Activated CD4-positive, alpha-beta T cell treated with anti-CD3 and anti-CD28 coated beads, Interleukin-2, amount 50 U/mL, for 48 hours (primary cell): ENCODE results near the gene ZSCAN10.
"Not testable (repeated sequence)": the region's sequence is repeated elsewhere in the genome, so short reads cannot be mapped to it uniquely, and the experiment has no call there.

Experiments used
- DNase-seq, 2 experiments: peaks; one replicate each; pipeline ENCODE4 v3.0.0-alpha.2; 2020

Gene ZSCAN10

GRCh38 chr16:3083408-3083807 lies 15.7 kb downstream of the ZSCAN10 start:
- DNase-seq: not testable (repeated sequence)

DNA sequence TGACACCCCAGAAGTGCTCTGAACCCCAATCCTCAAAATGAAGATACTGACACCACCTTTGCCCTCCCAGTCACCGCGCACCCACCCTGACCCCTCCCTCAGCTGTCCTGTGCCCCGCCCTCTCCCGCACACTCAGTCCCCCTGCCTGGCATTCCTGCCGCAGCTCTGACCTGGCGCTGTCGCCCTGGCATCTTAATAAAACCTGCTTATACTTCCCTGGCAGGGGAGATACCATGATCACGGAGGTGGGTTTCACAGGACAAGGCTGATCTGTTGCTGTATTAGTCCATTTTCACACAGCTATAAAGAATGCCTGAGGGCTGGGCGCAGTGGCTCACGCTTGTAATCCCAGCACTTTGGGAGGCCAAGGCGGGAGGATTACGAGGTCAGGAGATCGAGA lies 17.1 kb downstream of the ZSCAN10 start:
- not testable (repeated sequence) for DNase-seq

- DNase-seq: no peak
Observed at GRCh38 chr16:3080024-3080423, 19.1 kb downstream of the ZSCAN10 start.

DNA sequence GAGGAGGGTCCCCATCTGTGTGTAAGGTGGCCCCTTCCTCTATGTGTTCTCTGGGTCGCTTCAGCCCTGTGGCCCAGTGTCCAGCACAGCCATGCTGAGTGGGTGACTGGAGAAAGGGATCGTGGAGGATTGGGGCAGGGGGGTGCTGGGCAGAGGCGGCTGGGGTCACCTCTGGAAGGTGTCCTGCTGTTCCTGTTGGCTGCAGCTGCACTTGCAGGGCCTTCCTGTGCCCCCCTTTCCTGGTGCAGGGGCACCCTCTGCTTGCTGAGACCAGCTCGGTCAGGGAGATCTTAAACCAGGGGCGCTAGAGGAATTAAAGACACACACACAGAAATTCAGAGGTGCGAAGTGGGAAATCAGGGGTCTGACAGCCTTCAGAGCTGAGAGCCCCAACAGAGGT lies 22.5 kb downstream of the ZSCAN10 start:
- no peak for DNase-seq

- not testable (repeated sequence) for DNase-seq
Observed at GRCh38 chr16:3075946-3076345, 23.1 kb downstream of the ZSCAN10 start.

DNA sequence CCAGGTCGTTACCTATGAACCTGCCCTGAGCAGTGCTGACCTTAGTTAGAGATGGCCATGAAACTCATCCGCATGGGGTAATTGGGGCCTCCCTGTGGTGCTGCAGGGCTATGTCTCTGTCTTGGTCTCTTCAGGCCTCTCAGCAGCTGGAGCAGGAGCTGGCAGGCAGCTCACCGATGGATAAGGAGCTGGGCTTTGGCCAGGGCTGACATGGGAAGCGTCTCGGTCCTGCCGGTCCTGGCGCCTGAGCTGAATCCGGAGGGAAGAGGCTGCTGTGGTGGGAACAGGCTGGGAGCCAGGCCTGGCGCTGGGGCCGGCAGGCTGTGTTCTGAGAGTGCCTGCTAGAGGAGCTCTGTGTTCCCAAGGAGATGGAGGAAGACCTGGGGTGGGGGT lies 23.6 kb downstream of the ZSCAN10 start:
- peak in 1 of 2 experiments; percentile 33 for DNase-seq

- DNase-seq: peak; percentile 82 to 84
Observed at GRCh38 chr16:3074860-3075522, 24.1 kb downstream of the ZSCAN10 start.

- DNase-seq: no peak
Observed at GRCh38 chr16:3073448-3073847, 25.6 kb downstream of the ZSCAN10 start.

DNA sequence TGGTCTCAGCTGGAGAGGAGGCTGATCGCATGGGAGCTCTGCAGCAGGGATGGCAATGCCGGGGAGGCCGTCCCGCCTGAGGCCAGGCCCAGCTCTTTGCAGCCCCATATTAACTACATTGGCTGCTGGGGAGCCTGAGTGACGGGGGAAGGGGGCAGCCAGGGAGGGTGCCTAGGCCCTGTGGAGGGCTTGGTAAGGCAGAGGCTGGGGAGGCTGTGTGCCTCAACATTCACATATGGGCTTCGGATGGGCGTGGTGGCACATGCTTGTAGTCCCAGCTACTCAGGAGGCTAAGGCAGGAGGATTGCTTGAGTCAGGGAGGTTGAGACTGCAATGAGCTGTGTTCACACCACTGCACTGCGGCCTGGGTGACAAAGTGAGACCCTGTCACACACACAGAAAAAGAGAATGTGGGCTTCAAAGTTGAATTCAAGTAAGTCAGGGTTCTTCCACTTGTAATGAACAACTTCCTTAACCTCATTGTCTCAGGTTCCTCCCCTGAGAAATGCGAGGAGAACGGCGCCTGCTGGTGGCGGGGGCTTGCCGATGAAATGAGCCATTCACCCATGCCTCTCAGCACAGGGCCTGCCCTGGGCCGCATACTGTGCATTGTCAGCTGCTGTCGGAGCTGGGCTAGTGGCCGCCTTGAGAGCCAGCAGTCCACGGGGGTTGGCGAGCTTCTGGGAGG lies 26.4 kb downstream of the ZSCAN10 start:
- not testable (repeated sequence) for DNase-seq

GRCh38 chr16:3072148-3072547 lies 26.9 kb downstream of the ZSCAN10 start:
- DNase-seq: peak; percentile 54 to 62

- DNase-seq: peak in 1 of 2 experiments; percentile 51
Observed at GRCh38 chr16:3071655-3072054, 27.4 kb downstream of the ZSCAN10 start.

- peak; percentile 55 to 64 for DNase-seq
Observed at GRCh38 chr16:3070608-3071111, 28.4 kb downstream of the ZSCAN10 start.

DNA sequence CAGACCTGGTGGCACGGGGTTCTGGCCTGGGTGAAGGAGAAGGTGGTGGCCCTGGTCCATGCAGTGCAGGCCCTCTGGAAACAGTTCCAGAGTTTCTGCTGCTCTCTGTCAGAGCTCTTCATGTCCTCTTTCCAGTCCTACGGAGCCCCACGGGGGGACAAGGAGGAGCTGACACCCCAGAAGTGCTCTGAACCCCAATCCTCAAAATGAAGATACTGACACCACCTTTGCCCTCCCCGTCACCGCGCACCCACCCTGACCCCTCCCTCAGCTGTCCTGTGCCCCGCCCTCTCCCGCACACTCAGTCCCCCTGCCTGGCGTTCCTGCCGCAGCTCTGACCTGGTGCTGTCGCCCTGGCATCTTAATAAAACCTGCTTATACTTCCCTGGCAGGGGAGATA lies 29.9 kb downstream of the ZSCAN10 start:
- not testable (repeated sequence) for DNase-seq

DNA sequence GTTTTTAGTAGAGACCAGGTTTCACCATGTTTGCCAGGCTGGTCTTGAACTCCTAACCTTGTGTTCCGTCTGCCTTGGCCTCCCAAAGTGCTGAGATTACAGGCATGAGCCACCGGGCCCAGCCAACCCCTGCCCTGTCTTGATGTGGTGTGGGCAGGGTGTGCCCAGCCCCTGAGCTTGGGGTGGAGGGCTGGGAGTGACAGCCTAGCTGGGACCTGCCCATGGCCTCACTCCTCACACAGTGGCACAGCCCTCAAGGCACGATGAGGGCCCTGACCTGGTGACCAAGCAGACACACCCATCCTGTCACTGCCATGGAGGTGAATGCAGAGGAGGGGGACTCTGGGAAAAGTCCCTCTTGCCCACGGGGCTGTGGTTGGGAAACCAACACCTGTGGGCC lies 30.6 kb downstream of the ZSCAN10 start:
- no peak for DNase-seq

GRCh38 chr16:3066440-3066748 lies 32.7 kb downstream of the ZSCAN10 start:
- DNase-seq: peak in 1 of 2 experiments; percentile 37

DNA sequence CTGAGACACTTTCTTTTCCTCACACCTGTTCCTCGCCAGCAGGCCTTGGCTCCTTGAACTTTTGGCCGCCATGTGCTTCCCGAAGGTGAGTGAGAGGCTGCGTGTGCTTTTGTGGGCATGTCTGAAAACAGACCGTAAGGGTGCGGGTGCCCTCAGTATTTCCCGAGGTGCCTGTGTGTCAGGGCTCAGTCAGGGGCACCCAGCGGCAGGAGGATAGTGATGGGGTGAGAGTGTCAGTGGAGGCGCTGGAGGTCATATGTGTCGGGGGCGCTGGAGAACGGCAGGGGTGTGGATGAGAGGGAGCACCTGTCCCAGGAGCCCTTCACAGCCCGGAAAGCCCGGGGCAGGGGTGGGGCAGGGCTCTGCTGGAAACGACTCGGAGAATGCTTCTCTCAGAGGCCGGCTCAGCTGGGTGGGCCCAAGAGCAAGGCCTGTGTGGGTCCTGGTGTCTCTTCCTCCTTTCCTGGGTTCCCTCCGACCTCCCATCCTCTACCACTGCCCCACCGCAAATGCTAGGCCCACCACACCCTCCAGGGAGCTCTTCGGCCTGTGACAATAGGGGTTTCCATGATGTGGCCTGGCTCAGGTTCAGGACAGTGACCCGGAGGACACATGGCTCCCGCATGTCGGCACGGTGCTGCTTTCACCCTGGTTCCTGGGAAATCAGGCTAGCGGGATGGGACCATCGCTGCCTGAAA lies 33.2 kb downstream of the ZSCAN10 start:
- peak in 1 of 2 experiments; percentile 46 for DNase-seq

GRCh38 chr16:3065069-3065741 lies 33.9 kb downstream of the ZSCAN10 start, which contains the start of gene IL32:
Gene IL32, plus strand, starts transcription at chr16:3065640. Its CDS starts 172 bp downstream, at chr16:3065812.
- peak; percentile 85 to 89 for DNase-seq

GRCh38 chr16:3063625-3064386 lies 35.3 kb downstream of the ZSCAN10 start:
- DNase-seq: no peak

DNA sequence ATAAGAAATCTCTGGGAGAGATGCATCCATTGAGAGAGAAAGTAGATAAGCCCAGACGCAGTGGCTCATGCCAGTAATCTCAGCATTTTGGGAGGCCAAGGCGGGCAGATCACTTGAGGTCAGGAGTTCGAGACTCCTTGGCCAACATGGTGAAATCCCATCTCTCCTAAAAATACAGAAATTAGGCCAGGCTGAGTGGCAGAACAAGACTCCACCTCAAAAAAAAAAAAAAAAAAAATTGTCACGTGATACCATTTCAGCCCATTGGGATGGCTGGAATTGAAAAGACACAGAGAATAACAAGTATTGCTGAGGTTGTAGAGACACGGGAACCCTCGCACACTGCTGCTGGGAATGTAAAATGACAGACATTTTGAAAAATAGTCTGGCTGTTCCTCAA lies 36.5 kb downstream of the ZSCAN10 start:
- DNase-seq: no peak

DNA sequence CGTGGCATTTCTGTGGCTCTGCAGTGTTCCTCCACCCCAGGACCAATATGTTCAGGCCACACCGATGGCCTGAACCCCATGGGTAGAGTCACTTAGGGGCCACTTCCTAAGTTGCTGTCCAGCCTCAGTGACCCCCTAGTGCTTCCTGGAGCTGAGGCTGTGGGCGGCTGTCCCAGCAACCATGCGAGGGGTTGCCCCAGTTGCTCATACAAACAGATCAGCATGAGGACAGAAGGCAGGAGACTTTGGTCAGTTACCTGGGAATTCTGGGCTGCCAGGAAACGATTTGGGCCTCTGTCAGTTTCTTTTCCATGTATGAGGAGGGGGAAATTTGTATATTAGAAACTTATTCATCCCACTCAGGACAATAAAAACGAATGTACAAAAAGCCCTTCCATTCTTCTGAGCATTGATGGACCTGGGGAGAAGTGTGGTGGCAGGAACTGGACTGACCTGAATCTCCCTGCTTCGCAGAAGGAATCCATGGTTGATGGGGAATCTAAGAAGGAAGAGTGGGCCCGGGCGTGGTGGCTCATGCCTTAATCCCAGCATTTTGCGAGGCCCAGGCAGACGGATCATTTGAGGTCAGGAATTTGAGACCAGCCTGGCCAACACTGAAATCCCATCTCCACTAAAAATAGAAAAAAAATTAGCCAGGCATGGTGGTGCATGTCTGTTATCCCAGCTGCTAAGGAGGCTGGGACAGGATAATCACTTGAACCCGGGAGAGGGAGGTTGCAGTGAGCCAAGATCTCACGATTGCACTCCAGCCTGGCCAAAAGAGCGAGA lies 38.6 kb downstream of the ZSCAN10 start:
- no peak for DNase-seq

GRCh38 chr16:3059723-3060242 lies 39.3 kb downstream of the ZSCAN10 start:
- no peak for DNase-seq
